KMS-11 (cell line): ENCODE data around the gene FABP2.
"Not testable (repeated sequence)": the region's sequence is repeated elsewhere in the genome, so short reads cannot be mapped to it uniquely, and the experiment has no call there.

Experiments used
- H2AFZ ChIP-seq: fragments of 200-600 bp; sonication (generic); 2 replicates; pipeline ENCODE4 v1.6.1; 2016; ENCODE audit warnings: antibody characterized with exemption, mixed run types, low read depth
- H3K27ac ChIP-seq: fragments of 200-600 bp; sonication (generic); 2 replicates; pipeline ENCODE4 v1.6.1; 2016; ENCODE audit warnings: mild to moderate bottlenecking, mixed run types
- H3K27me3 ChIP-seq: fragments of 200-600 bp; sonication (generic); 2 replicates; pipeline ENCODE4 v1.6.1; 2017; ENCODE audit warnings: mild to moderate bottlenecking, low read depth, mixed run types, moderate library complexity; ENCODE audit not compliant: insufficient read depth
- H3K36me3 ChIP-seq: fragments of 200-600 bp; sonication (generic); 2 replicates; pipeline ENCODE4 v1.6.1; 2017; ENCODE audit warnings: mild to moderate bottlenecking, mixed run types; ENCODE audit not compliant: insufficient read depth
- H3K4me1 ChIP-seq: fragments of 200-600 bp; sonication (generic); 2 replicates; pipeline ENCODE4 v1.6.1; 2016; ENCODE audit warnings: mild to moderate bottlenecking, low read depth, mixed run types; ENCODE audit not compliant: poor library complexity, severe bottlenecking
- H3K4me2 ChIP-seq: fragments of 200-600 bp; sonication (generic); 2 replicates; pipeline ENCODE4 v1.7.0; 2016; ENCODE audit warnings: mild to moderate bottlenecking, mixed run types
- H3K4me3 ChIP-seq: fragments of 200-600 bp; sonication (generic); IDR thresholded peaks from 2 replicates; pipeline ENCODE4 v1.6.1; 2017; ENCODE audit warnings: low read depth, low read length, mixed read lengths; ENCODE audit not compliant: insufficient read depth
- H3K79me2 ChIP-seq: fragments of 200-600 bp; sonication (generic); 2 replicates; pipeline ENCODE4 v1.6.1; 2016; ENCODE audit warnings: low read depth, mixed run types; ENCODE audit not compliant: insufficient read depth
- H3K9ac ChIP-seq: fragments of 200-600 bp; sonication (generic); 2 replicates; pipeline ENCODE4 v1.6.1; 2016; ENCODE audit warnings: mild to moderate bottlenecking, mixed run types
- H4K20me1 ChIP-seq: fragments of 200-600 bp; sonication (generic); 2 replicates; pipeline ENCODE4 v1.6.1; 2016; ENCODE audit warnings: mild to moderate bottlenecking, mixed run types; ENCODE audit not compliant: insufficient read depth
- CTCF ChIP-seq: fragments of 200-600 bp; sonication (generic); conservative IDR thresholded peaks from 2 replicates; pipeline ENCODE4 v1.6.1; 2017; ENCODE audit warnings: low read depth, mild to moderate bottlenecking, antibody characterized with exemption, low read length, moderate library complexity, mixed read lengths

FABP2 gene

GRCh38 chr4:119281393-119281792, 40.5 kb downstream of the FABP2 start:
- H3K79me2 ChIP-seq: no peaks in the 10 kb centered on the region
- no peaks in the 10 kb centered on the region for H4K20me1 ChIP-seq
- H3K4me1 ChIP-seq: peaks cover 23% of the 10 kb centered on the region
- no peak overlapping the region for H3K27ac ChIP-seq
- no peak for TF ChIP-seq CTCF
- H2AFZ ChIP-seq: no peak overlapping the region
- no peaks in the 10 kb centered on the region for H3K27me3 ChIP-seq
- H3K4me2 ChIP-seq: no peak overlapping the region
- no peak overlapping the region for H3K4me3 ChIP-seq
- H3K9ac ChIP-seq: no peak overlapping the region
- no peaks in the 10 kb centered on the region for H3K36me3 ChIP-seq

- H3K4me1 ChIP-seq, H3K27ac ChIP-seq, H3K36me3 ChIP-seq, H3K9ac ChIP-seq, H2AFZ ChIP-seq, H3K27me3 ChIP-seq, H3K4me2 ChIP-seq, H3K4me3 ChIP-seq, H4K20me1 ChIP-seq, H3K79me2 ChIP-seq: not testable (repeated sequence)
Measured at GRCh38 chr4:119279945-119280344, 42.0 kb downstream of the FABP2 start.

GRCh38 chr4:119279541-119279940, 42.4 kb downstream of the FABP2 start:
- not testable (repeated sequence) for H3K9ac ChIP-seq, H2AFZ ChIP-seq, H3K79me2 ChIP-seq, H3K36me3 ChIP-seq, H3K4me1 ChIP-seq, H4K20me1 ChIP-seq, H3K27me3 ChIP-seq, H3K27ac ChIP-seq, H3K4me2 ChIP-seq, H3K4me3 ChIP-seq

GRCh38 chr4:119271361-119272085, 50.4 kb downstream of the FABP2 start:
- no peak overlapping the region for H2AFZ ChIP-seq
- H3K4me1 ChIP-seq: no peaks in the 10 kb centered on the region
- no peak overlapping the region for H3K4me3 ChIP-seq
- no peaks in the 10 kb centered on the region for H3K79me2 ChIP-seq
- no peak overlapping the region for H3K27ac ChIP-seq
- H4K20me1 ChIP-seq: no peaks in the 10 kb centered on the region
- no peaks in the 10 kb centered on the region for H3K27me3 ChIP-seq
- peaks cover 4% of the 10 kb centered on the region; the same call in 1 of the 2 replicates for H3K36me3 ChIP-seq
- TF ChIP-seq CTCF: no peak
- no peak overlapping the region for H3K9ac ChIP-seq
- no peak overlapping the region for H3K4me2 ChIP-seq

- Histone ChIP-seq H3K36me3 (peaks cover 4% of the 10 kb centered on the region; the same call in 1 of the 2 replicates), H3K4me3 (no peak overlapping the region), H3K27ac (no peak overlapping the region), H3K27me3 (no peaks in the 10 kb centered on the region), H3K9ac (no peak overlapping the region), H3K4me1 (no peaks in the 10 kb centered on the region), H3K79me2 (no peaks in the 10 kb centered on the region), H2AFZ (no peak overlapping the region), H3K4me2 (no peak overlapping the region), H4K20me1 (no peaks in the 10 kb centered on the region)
- no peak for TF ChIP-seq CTCF
Measured at GRCh38 chr4:119268466-119268865, 53.5 kb downstream of the FABP2 start.
